A673 (cell line): ENCODE data around the gene MTX1.
"Not testable (repeated sequence)": the region's sequence is repeated elsewhere in the genome, so short reads cannot be mapped to it uniquely, and the experiment has no call there.

Experiments used
- CTCF ChIP-seq: fragments of 300-800, 200-600 bp; sonication (generic); conservative IDR thresholded peaks from 2 replicates; pipeline ENCODE4 v1.5.1; 2017; ENCODE audit warnings: low read depth, mild to moderate bottlenecking, antibody characterized with exemption, low read length, moderate library complexity, mixed read lengths
- EZH2 ChIP-seq: fragments of 200-600 bp; sonication (generic); IDR thresholded peaks from 2 replicates; pipeline ENCODE4 v1.6.1; 2017; ENCODE audit warnings: borderline replicate concordance, low read depth, mild to moderate bottlenecking, mixed read lengths, antibody characterized with exemption, low read length; ENCODE audit not compliant: poor library complexity, severe bottlenecking

DNA sequence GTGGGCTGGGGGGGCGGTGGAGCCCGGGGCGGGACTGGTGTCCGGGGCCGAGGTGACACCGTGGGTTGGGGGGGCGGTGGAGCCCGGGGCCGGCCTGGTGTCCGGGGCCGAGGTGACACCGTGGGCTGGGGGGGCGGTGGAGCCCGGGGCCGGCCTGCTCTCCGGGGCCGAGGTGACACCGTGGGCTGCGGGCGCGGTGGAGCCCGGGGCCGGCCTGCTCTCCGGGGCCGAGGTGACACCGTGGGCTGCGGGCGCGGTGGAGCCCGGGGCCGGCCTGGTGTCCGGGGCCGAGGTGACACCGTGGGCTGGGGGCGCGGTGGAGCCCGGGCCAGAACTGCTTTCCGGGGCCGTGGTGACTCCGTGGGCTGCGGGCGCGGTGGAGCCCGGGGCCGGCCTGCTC is 18.6 kb upstream of the MTX1 start:
- TF ChIP-seq CTCF, EZH2: not testable (repeated sequence)
